ENCODE results near the gene RSL24D1.
"Not testable (repeated sequence)": the region's sequence is repeated elsewhere in the genome, so short reads cannot be mapped to it uniquely, and the experiment has no call there.

RSL24D1 gene

GRCh38 chr15:55204464-55204863 lies 7.7 kb upstream of the RSL24D1 start:
- DNase-seq = no peak

- no peak for DNase-seq
These were observed 5.5 kb upstream of the RSL24D1 start for GRCh38 chr15:55202206-55202605.

GRCh38 chr15:55198706-55199105 lies 2.0 kb upstream of the RSL24D1 start:
- DNase-seq = no peak

GRCh38 chr15:55197719-55198118 lies 978 bp upstream of the RSL24D1 start:
- no peak for DNase-seq

- no peak for DNase-seq
These were observed 593 bp upstream of the RSL24D1 start for GRCh38 chr15:55197362-55197705.

- no peak for DNase-seq
These were observed 745 bp downstream of the RSL24D1 start for GRCh38 chr15:55195996-55196395.

GRCh38 chr15:55194256-55194655 lies 2.5 kb downstream of the RSL24D1 start:
- no peak for DNase-seq

- DNase-seq = no peak
These were observed 10.4 kb downstream of the RSL24D1 start for GRCh38 chr15:55186331-55186730.

GRCh38 chr15:55183679-55184078 lies 13.1 kb downstream of the RSL24D1 start:
- DNase-seq = no peak

- no peak for DNase-seq
These were observed 17.6 kb downstream of the RSL24D1 start for GRCh38 chr15:55179141-55179540.

GRCh38 chr15:55170361-55170760 lies 26.4 kb downstream of the RSL24D1 start:
- DNase-seq = no peak

GRCh38 chr15:55168350-55168974 lies 28.3 kb downstream of the RSL24D1 start:
- peak; percentile 45 for DNase-seq

- no peak for DNase-seq
These were observed 32.5 kb downstream of the RSL24D1 start for GRCh38 chr15:55164284-55164683.

- no peak for DNase-seq
These were observed 45.1 kb downstream of the RSL24D1 start for GRCh38 chr15:55151631-55152030.

GRCh38 chr15:55143132-55143531 lies 53.6 kb downstream of the RSL24D1 start:
- DNase-seq = not testable (repeated sequence)

GRCh38 chr15:55133972-55134371 lies 62.8 kb downstream of the RSL24D1 start:
- no peak for DNase-seq

GRCh38 chr15:55132672-55133071 lies 64.1 kb downstream of the RSL24D1 start:
- no peak for DNase-seq
